Lower lobe of right lung (tissue), 2 donors: ENCODE measurements around the gene IQGAP2. TPM values are rescaled to one million over a fixed set of nuclear protein-coding genes. Genes with fewer than 3 reads are reported as not detected.

ENCODE experiments used
- ATAC-seq, 2 donors: fragments of 200-7000 bp; cut with Tn5 transposase; one replicate each; pipeline ENCODE4 v1.9.1; 2020 to 2022; ENCODE audit warnings: mild to moderate bottlenecking in 2 of 2, moderate library complexity in 2 of 2
- DNase-seq: peaks from one replicate; pipeline ENCODE4 v3.0.0-alpha.2; 2020
- H3K27ac ChIP-seq: fragments of 200-600 bp; one replicate; pipeline ENCODE4 v1.8.0; 2022
- H3K27me3 ChIP-seq: fragments of 200-600 bp; one replicate; pipeline ENCODE4 v1.8.0; 2022; ENCODE audit warnings: low read depth
- H3K36me3 ChIP-seq: fragments of 200-600 bp; one replicate; pipeline ENCODE4 v1.8.0; 2022; ENCODE audit warnings: mild to moderate bottlenecking
- H3K4me1 ChIP-seq: fragments of 200-600 bp; one replicate; pipeline ENCODE4 v1.8.0; 2022
- H3K4me3 ChIP-seq: fragments of 200-600 bp; one replicate; pipeline ENCODE4 v1.8.0; 2022; ENCODE audit warnings: mild to moderate bottlenecking
- H3K9me3 ChIP-seq: fragments of 200-600 bp; one replicate; pipeline ENCODE4 v1.8.0; 2022
- CTCF ChIP-seq: fragments of 200-600 bp; IDR thresholded peaks from one replicate; pipeline ENCODE4 v1.8.0; 2022; ENCODE audit warnings: antibody characterized with exemption, mild to moderate bottlenecking
- intact Hi-C: fragments of 100-400 bp; cut with DNase I; formaldehyde crosslinking; loops from one replicate; pipeline ENCODE4 v1.11.0; 2022
- total RNA-seq: library from RNA; stranded (reverse); fragmentation: NEBNext Ultra II Directional; extraction: Animal tissue kit (Norgen Biotek cat#: 25700); gene quantifications from one replicate; pipeline ENCODE4 v1.2.1, GENCODE V29; 2021
- donor health status: DM: no; HTN: yes; CAD: no; lungs with severe emphysema.

Gene IQGAP2
- total RNA-seq, 1 donor from 2014 or later: 42.0 TPM

- H3K4me3 ChIP-seq: no peak overlapping the region
- no peaks in the 10 kb centered on the region for H3K36me3 ChIP-seq
- TF ChIP-seq CTCF: no peak
- DNase-seq: no peak
- intact Hi-C loops: no loop called here
- H3K27me3 ChIP-seq: no peaks in the 10 kb centered on the region
- no peaks in the 10 kb centered on the region for H3K4me1 ChIP-seq
- H3K27ac ChIP-seq: no peak overlapping the region
- H3K9me3 ChIP-seq: no peaks in the 10 kb centered on the region
- ATAC-seq: no peak
Measured at GRCh38 chr5:76746677-76747076, 343.6 kb downstream of the IQGAP2 start.

- no peak for TF ChIP-seq CTCF
- ATAC-seq (no peak), DNase-seq (no peak)
- no peaks in the 10 kb centered on the region for H3K36me3 ChIP-seq
- no peaks in the 10 kb centered on the region for H3K9me3 ChIP-seq
- no peak overlapping the region for H3K27ac ChIP-seq
- no peaks in the 10 kb centered on the region for H3K27me3 ChIP-seq
- no peaks in the 10 kb centered on the region for H3K4me1 ChIP-seq
- H3K4me3 ChIP-seq: no peak overlapping the region
- intact Hi-C loops: no loop called here
Measured at GRCh38 chr5:76747706-76748105, 344.6 kb downstream of the IQGAP2 start.

DNA sequence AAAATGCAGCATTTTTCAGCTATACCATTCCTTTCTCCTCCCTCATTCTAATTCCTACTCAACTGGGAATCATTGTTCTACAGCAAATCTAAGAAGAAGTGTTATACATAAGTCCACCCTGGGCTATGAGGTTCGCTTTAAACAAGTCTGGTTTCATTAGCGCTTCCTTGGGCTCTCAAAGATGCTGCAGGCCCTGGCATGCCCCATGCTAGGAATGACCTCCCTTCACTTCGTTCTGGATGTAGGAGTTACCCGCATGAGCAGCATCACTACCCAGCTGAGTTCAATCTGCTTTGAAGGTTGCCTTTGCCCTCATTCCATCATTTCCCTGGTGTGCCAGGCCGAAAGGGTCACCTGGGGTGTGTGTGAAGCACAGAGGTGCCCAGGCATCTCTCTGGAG, 348.2 kb downstream of the IQGAP2 start:
- DNase-seq: no peak
- H3K27ac ChIP-seq: no peak overlapping the region

DNA sequence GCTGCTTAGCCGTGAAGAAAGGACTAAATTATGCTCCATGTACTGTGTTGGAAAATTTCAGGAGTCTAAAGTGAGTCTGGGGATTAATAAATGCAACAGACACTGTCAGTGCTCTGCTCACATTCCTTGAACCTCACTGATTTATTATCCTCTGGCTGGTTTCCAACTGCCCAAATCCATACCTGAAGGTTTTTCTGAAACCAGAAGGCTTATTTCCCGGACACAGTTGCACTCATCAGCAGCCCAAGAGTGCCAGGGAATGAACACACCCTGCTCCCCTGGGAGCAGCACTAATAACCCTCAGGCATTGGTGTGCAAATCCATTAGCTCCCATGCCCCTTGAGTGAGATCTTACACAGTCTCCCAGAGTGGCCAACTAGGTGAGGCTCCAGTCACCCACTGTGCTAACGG, 351.6 kb downstream of the IQGAP2 start:
- ATAC-seq (no peak), DNase-seq (no peak)
- TF ChIP-seq CTCF: no peak
- H3K36me3 ChIP-seq: no peaks in the 10 kb centered on the region
- H3K4me3 ChIP-seq: no peak overlapping the region
- H3K9me3 ChIP-seq: no peaks in the 10 kb centered on the region
- H3K27me3 ChIP-seq: no peaks in the 10 kb centered on the region
- H3K4me1 ChIP-seq: no peaks in the 10 kb centered on the region
- intact Hi-C loops: no loop called here
- no peak overlapping the region for H3K27ac ChIP-seq

More for the DNA sequence above, 348.2 kb downstream of the IQGAP2 start:
- intact Hi-C loops: no loop called here
- ATAC-seq: peak in 1 of 2 donors; percentile 9
- Histone ChIP-seq H3K36me3 (no peaks in the 10 kb centered on the region), H3K9me3 (no peaks in the 10 kb centered on the region), H3K4me1 (no peaks in the 10 kb centered on the region), H3K4me3 (no peak overlapping the region), H3K27me3 (no peaks in the 10 kb centered on the region)
- no peak for TF ChIP-seq CTCF

DNA sequence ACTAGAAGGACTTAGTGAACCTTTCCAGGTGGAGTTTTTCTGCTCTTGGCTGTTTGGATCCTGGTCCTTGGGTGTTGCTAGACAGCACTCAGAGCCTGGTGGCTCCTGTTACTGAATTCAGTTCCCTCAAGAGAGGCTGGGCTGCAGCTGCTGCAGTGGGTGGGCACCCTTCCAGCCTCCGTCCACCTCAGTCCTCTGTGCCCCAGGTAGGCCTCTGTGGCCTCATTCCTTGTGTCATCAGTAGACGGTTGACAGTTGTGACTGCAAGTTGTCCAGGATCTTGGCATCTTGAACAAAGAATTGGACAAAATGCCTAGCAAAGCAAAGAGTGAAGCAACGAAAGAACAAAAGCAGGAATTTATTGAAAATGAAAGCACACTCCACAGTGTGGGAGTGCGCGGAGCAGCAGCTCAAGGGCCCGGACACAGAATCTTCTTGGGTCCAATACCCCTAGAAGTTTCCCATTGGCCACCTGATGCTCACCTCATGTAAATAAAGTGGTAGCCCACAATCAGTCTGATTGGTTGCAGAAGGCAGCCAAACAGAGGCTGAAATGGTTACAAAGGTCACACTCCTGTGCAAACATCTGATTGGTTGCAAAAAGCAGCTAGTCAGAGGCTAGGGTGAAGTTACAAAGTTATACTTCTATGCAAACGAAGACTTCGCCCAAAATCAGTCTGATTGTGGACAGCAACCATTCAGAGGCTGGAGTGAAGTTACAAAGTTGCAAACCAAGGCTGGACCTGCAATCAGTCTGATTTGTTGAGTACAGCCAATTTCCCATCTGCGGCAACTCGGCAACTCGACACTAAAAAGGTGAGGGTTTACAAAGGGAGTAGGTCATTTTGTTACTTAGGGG, 352.9 kb downstream of the IQGAP2 start:
- Histone ChIP-seq H3K27ac (no peak overlapping the region), H3K27me3 (no peaks in the 10 kb centered on the region), H3K36me3 (no peaks in the 10 kb centered on the region), H3K4me1 (no peaks in the 10 kb centered on the region), H3K4me3 (no peak overlapping the region), H3K9me3 (no peaks in the 10 kb centered on the region)
- intact Hi-C loops: no loop called here
- no peak for TF ChIP-seq CTCF
- DNase-seq (no peak), ATAC-seq (no peak)
